Gastroesophageal sphincter (tissue), 3 donors: ENCODE results near the gene ZFYVE28.

Experiments used
- CTCF ChIP-seq, 4 experiments: fragments of 200-600 bp in 2 of 4; fragments of 450-650 bp in 2 of 4; sonication (generic) in 1 of 4; IDR thresholded peaks; one replicate each; pipeline ENCODE4 v1.5.1; 2017 to 2019; ENCODE audit warnings: antibody characterized with exemption in 4 of 4, mild to moderate bottlenecking in 2 of 4, moderate library complexity in 2 of 4
- EP300 ChIP-seq: sonication (generic); formaldehyde crosslinking; IDR thresholded peaks from one replicate; pipeline ENCODE4 v1.6.1; 2017; ENCODE audit warnings: antibody characterized with exemption, mild to moderate bottlenecking
- POLR2A ChIP-seq, 2 donors: fragments of 450-650 bp; IDR thresholded peaks; one replicate each; pipeline ENCODE4 v1.6.1; 2017; ENCODE audit warnings: antibody characterized with exemption in 2 of 2, mild to moderate bottlenecking in 2 of 2, moderate library complexity in 1 of 2

- no peak for TF ChIP-seq POLR2A (IDR thresholded peaks at IDR 0.05)
- TF ChIP-seq EP300, result no peak
- no peak for TF ChIP-seq CTCF (IDR thresholded peaks at IDR 0.05)
Measured at GRCh38 chr4:2407991-2408342, 10.5 kb downstream of the ZFYVE28 start.
